Activated T-helper 1 cell treated with anti-CD3 and anti-CD28 coated beads, Interleukin-12 subunit alpha, Interleukin-12 subunit beta, Interleukin-2, Interleukin-4 antibody, amounts not matched to agents 30 ng/mL and 10 ng/mL and 1 ng/mL, durations not matched to agents 14 hours and 24 hours and 36 hours (primary cell): Measurements from ENCODE around the gene PRKCB. TPM values are rescaled to one million over a fixed set of nuclear protein-coding genes. Genes with fewer than 3 reads are reported as not detected.
A peak's percentile ranks its signal among the peaks of the same experiment; 100 is the strongest.
"Not testable (repeated sequence)": the region's sequence is repeated elsewhere in the genome, so short reads cannot be mapped to it uniquely, and the experiment has no call there.

Source experiments
- DNase-seq: peaks from one replicate; pipeline ENCODE4 v3.0.0; 2021; ENCODE audit warnings: low spot score
- H3K27ac Mint-ChIP-seq: one replicate; pipeline ENCODE4 v1.8.0; 2021; ENCODE audit warnings: mild to moderate bottlenecking, mixed read lengths
- H3K27me3 Mint-ChIP-seq: one replicate; pipeline ENCODE4 v1.8.0; 2022; ENCODE audit warnings: mild to moderate bottlenecking, moderate library complexity, mixed read lengths; ENCODE audit not compliant: insufficient read depth
- H3K36me3 Mint-ChIP-seq: one replicate; pipeline ENCODE4 v1.8.0; 2021; ENCODE audit warnings: low read depth, mixed read lengths
- H3K4me1 Mint-ChIP-seq: one replicate; pipeline ENCODE4 v1.8.0; 2021; ENCODE audit warnings: low read depth, mixed read lengths
- H3K4me3 Mint-ChIP-seq: one replicate; pipeline ENCODE4 v1.8.0; 2021; ENCODE audit warnings: mild to moderate bottlenecking, moderate library complexity, mixed read lengths
- H3K9me3 Mint-ChIP-seq: one replicate; pipeline ENCODE4 v1.8.0; 2021; ENCODE audit warnings: mixed read lengths
- intact Hi-C: fragments of 100-400 bp; cut with micrococcal nuclease; formaldehyde crosslinking; loops from one replicate; pipeline ENCODE4 v1.15.1; 2024
- total RNA-seq: library from RNA; stranded (reverse); gene quantifications from 2 replicates; pipeline ENCODE4 v1.2.3, GENCODE V29; 2022

PRKCB gene
- total RNA-seq, 1 donor from 2014 or later, result 100 TPM

DNA sequence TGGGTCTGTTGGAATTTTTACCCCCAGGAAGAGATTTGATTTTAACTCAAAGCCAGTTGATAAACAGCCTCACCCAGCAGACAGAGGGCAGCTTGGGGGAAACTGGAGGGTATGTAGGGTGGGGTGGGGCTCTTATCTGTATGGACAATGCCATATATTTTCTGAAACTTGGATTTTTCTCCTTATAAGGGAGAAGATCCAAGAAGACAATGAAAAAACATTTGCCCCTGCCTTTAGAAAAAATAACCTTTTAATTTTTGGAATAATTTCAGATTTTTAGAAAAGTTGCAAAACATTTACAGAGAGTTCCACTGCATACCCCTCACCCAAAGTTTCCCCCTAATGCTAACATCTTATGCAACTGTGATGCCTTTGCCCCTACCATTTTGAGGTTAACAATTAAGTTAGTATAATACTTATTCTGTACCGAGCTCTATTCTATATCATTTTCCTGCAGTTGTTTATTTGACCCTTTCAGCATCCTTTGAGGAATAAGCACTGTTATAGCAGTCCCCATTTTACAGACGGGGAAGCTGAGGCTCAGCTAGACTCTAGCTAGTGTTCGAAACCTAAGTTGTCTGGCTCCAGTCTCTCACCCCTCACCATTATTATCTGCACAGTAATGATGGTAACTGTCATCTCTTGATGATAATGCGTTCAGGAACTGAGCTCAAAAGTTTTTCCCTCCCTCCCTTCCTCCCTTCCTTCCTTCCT, 66.4 kb downstream of the PRKCB start:
- peaks cover 37% of the 10 kb centered on the region for H3K4me1 Mint-ChIP-seq
- DNase-seq, result no peak
- H3K4me3 Mint-ChIP-seq, result no peak overlapping the region
- peaks cover 9% of the 10 kb centered on the region for H3K36me3 Mint-ChIP-seq
- H3K27me3 Mint-ChIP-seq, result no peaks in the 10 kb centered on the region
- intact Hi-C loops, result no loop called here
- no peak overlapping the region for H3K27ac Mint-ChIP-seq
- no peaks in the 10 kb centered on the region for H3K9me3 Mint-ChIP-seq

DNA sequence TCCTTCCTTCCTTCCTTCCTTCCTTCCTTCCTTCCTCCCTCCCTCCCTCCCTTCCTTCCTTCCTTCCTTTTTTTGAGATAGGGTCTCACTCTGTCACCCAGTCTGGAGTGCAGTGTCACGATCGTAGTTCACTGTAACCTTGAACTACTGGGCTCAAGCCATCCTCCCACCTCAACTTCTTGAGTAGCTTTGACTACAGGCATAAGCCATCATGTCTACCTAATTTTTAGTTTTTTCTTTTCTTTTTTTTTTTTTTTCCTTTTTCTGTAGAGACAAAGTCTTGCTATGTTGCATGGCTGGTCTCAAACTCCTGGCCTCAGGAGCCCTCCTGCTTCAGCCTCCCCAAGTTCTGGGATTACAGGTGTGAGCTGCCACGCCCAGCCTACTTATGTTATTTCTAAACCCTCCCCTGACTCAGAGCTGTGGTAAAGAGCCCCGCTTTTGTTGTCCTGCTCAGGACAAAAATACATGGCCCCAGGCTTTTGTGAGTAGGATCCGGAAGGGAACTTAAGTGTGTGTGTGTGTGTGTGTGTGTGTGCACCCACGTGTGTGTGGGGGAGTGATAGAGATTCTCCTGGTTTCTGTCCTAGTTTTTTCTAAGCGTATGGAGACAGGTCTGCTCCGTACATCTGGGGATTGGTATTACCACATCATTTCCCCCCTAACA, 67.1 kb downstream of the PRKCB start:
- H3K9me3 Mint-ChIP-seq, result no peaks in the 10 kb centered on the region
- H3K36me3 Mint-ChIP-seq, result peaks cover 9% of the 10 kb centered on the region
- no peak overlapping the region for H3K4me3 Mint-ChIP-seq
- H3K4me1 Mint-ChIP-seq, result peaks cover 36% of the 10 kb centered on the region
- no peak overlapping the region for H3K27ac Mint-ChIP-seq
- no peak for DNase-seq
- intact Hi-C loops, result no loop called here
- no peaks in the 10 kb centered on the region for H3K27me3 Mint-ChIP-seq

GRCh38 chr16:23905027-23905426, 69.2 kb downstream of the PRKCB start:
- no peak overlapping the region for H3K27ac Mint-ChIP-seq
- no peak overlapping the region for H3K4me3 Mint-ChIP-seq
- H3K4me1 Mint-ChIP-seq, result peaks cover 54% of the 10 kb centered on the region
- no peaks in the 10 kb centered on the region for H3K27me3 Mint-ChIP-seq
- DNase-seq, result no peak
- H3K9me3 Mint-ChIP-seq, result no peaks in the 10 kb centered on the region
- intact Hi-C loops, result no loop called here
- peaks cover 8% of the 10 kb centered on the region for H3K36me3 Mint-ChIP-seq

DNA sequence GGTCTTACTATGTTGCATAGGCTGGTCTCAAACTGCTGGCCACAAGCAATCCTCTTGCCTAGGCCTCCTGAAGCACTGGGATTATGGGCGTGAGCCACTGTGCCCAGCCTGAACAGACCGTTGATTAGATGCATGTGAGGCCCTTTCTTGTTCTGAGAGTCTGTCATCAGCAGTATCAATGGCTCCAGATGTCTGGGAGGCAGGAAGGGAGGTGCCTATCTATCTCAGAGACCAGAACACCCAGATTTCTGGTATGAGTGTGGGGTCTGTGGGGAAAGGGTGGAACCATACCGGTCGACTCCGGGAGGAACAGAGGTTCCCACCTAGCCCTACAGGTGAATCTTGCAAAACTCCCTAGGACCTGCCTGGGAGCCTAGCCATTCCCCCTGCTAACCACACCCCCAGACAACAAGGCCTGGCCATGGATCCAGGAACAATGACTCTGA, 71.7 kb downstream of the PRKCB start:
- peaks cover 7% of the 10 kb centered on the region for H3K36me3 Mint-ChIP-seq
- peaks cover 43% of the 10 kb centered on the region for H3K4me1 Mint-ChIP-seq
- no peak overlapping the region for H3K4me3 Mint-ChIP-seq
- H3K27ac Mint-ChIP-seq, result peak overlapping the region; percentile 5
- no peaks in the 10 kb centered on the region for H3K9me3 Mint-ChIP-seq
- DNase-seq, result no peak
- intact Hi-C loops, result no loop called here
- no peaks in the 10 kb centered on the region for H3K27me3 Mint-ChIP-seq

GRCh38 chr16:23907903-23908302, 72.1 kb downstream of the PRKCB start:
- Mint-ChIP-seq H3K27ac (peak overlapping the region; percentile 6), H3K4me3 (no peak overlapping the region), H3K36me3 (peaks cover 7% of the 10 kb centered on the region), H3K27me3 (no peaks in the 10 kb centered on the region), H3K4me1 (peaks cover 41% of the 10 kb centered on the region), H3K9me3 (no peaks in the 10 kb centered on the region)
- intact Hi-C loops, result no loop called here
- DNase-seq, result no peak

DNA sequence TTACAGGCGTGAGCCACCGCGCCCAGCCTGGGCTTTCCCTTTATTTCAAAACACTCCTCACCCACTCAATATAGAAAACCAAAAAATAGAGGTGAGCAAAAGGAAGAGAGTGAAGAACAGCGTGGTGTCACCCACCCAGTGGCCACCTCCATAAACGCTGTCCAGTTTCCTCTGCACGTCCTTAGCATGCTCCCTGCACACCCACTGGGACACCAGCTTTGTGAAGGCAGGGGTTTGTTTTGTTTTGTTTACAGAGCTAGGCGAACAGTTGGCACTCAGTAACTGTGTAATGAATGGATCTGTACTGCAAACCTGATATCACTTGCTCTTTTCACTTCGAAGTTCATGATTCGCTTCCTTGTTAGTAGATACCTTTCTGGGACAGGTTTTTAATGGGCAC, 73.0 kb downstream of the PRKCB start:
- H3K27me3 Mint-ChIP-seq, result no peaks in the 10 kb centered on the region
- H3K4me3 Mint-ChIP-seq, result no peak overlapping the region
- DNase-seq, result no peak
- peaks cover 35% of the 10 kb centered on the region for H3K4me1 Mint-ChIP-seq
- H3K9me3 Mint-ChIP-seq, result no peaks in the 10 kb centered on the region
- peaks cover 7% of the 10 kb centered on the region for H3K36me3 Mint-ChIP-seq
- intact Hi-C loops, result no loop called here
- no peak overlapping the region for H3K27ac Mint-ChIP-seq

GRCh38 chr16:23909792-23910418, 74.1 kb downstream of the PRKCB start:
- Mint-ChIP-seq H3K9me3 (no peaks in the 10 kb centered on the region), H3K27ac (no peak overlapping the region), H3K4me1 (peaks cover 35% of the 10 kb centered on the region), H3K36me3 (peaks cover 7% of the 10 kb centered on the region), H3K4me3 (no peak overlapping the region), H3K27me3 (no peaks in the 10 kb centered on the region)
- intact Hi-C loops, result no loop called here
- no peak for DNase-seq

- no peak overlapping the region for H3K4me3 Mint-ChIP-seq
- peaks cover 14% of the 10 kb centered on the region for H3K4me1 Mint-ChIP-seq
- no peak overlapping the region for H3K27ac Mint-ChIP-seq
- DNase-seq, result no peak
- H3K9me3 Mint-ChIP-seq, result peaks cover 10% of the 10 kb centered on the region
- peaks cover 16% of the 10 kb centered on the region for H3K36me3 Mint-ChIP-seq
- intact Hi-C loops, result no loop called here
- H3K27me3 Mint-ChIP-seq, result no peaks in the 10 kb centered on the region
Measured at GRCh38 chr16:23914946-23915530, 79.3 kb downstream of the PRKCB start.

GRCh38 chr16:23916552-23916951, 80.8 kb downstream of the PRKCB start:
- intact Hi-C loops, H3K4me3 Mint-ChIP-seq, H3K27ac Mint-ChIP-seq, H3K27me3 Mint-ChIP-seq, DNase-seq: not testable (repeated sequence)
- Mint-ChIP-seq H3K4me1 (peaks cover 26% of the 10 kb centered on the region), H3K36me3 (peaks cover 22% of the 10 kb centered on the region), H3K9me3 (peaks cover 10% of the 10 kb centered on the region)

GRCh38 chr16:23917621-23918020, 81.8 kb downstream of the PRKCB start:
- Mint-ChIP-seq H3K36me3 (peaks cover 20% of the 10 kb centered on the region), H3K27me3 (no peaks in the 10 kb centered on the region), H3K27ac (peak overlapping the region; percentile 38), H3K9me3 (peaks cover 10% of the 10 kb centered on the region), H3K4me1 (peaks cover 34% of the 10 kb centered on the region), H3K4me3 (no peak overlapping the region)
- DNase-seq, result no peak
- intact Hi-C loops, result no loop called here

- Mint-ChIP-seq H3K4me3 (no peak overlapping the region), H3K4me1 (peaks cover 46% of the 10 kb centered on the region)
Measured at GRCh38 chr16:23920446-23920845, 84.7 kb downstream of the PRKCB start.

DNA sequence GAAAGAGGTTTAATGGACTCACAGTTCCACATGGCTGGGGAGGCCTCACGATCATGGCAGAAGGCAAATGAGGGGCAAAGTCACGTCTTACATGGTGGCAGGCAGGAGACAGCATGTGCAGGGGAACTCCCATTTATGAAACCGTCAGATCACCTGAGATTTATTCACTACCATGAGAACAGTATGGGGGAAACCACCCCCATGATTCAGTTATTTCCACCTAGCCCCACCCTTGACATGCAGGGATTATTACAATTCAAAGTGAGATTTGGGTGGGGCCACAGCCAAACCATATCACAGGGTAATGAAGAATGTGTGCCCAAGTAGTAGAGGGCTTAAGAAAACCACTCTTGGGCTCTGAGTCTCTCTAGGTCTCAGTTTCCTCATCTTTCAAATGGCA, 85.1 kb downstream of the PRKCB start:
- intact Hi-C loops, result loop anchor here (5.0 kb wide), 2 partner anchors 39 to 41 kb away; no protein-coding TSS in a partner anchor
- Mint-ChIP-seq H3K36me3 (peaks cover 33% of the 10 kb centered on the region), H3K9me3 (peaks cover 20% of the 10 kb centered on the region), H3K27me3 (no peaks in the 10 kb centered on the region), H3K4me3 (no peak overlapping the region), H3K27ac (peak overlapping the region; percentile 63), H3K4me1 (peaks cover 46% of the 10 kb centered on the region)
- no peak for DNase-seq

More at GRCh38 chr16:23920446-23920845, 84.7 kb downstream of the PRKCB start:
- intact Hi-C loops, result loop anchor here (5.0 kb wide), 2 partner anchors 38 to 42 kb away; no protein-coding TSS in a partner anchor
- Mint-ChIP-seq H3K9me3 (peaks cover 20% of the 10 kb centered on the region), H3K27me3 (no peaks in the 10 kb centered on the region), H3K36me3 (peaks cover 29% of the 10 kb centered on the region), H3K27ac (peak overlapping the region; percentile 63)
- DNase-seq, result no peak

GRCh38 chr16:23922406-23922805, 86.6 kb downstream of the PRKCB start:
- Mint-ChIP-seq H3K27ac (no peak overlapping the region), H3K4me3 (no peak overlapping the region), H3K9me3 (peaks cover 20% of the 10 kb centered on the region), H3K4me1 (peaks cover 45% of the 10 kb centered on the region), H3K27me3 (no peaks in the 10 kb centered on the region), H3K36me3 (peaks cover 32% of the 10 kb centered on the region)
- no peak for DNase-seq
- intact Hi-C loops, result loop anchor here (5.0 kb wide), 2 partner anchors 40 kb away; no protein-coding TSS in a partner anchor
